ENCODE measurements around the gene TXNDC2.

GRCh38 chr18:9872823-9873222 is 12.9 kb upstream of the TXNDC2 start:
- TF ChIP-seq CTCF (IDR thresholded peaks at IDR 0.05; ENCODE audit: low read length) (no peak), EZH2 (optimal IDR thresholded peaks at IDR 0.05; ENCODE audit: low read depth, low read length) (no peak), EZH2phosphoT487 (IDR thresholded peaks at IDR 0.05; ENCODE audit: low read length) (no peak)
